MM.1S (cell line): ENCODE results near the gene SHC3.

Experiments used
- DNase-seq: peaks from one replicate; pipeline ENCODE4 v3.0.0-alpha.2; 2015
- H2AFZ ChIP-seq: fragments of 300-600 bp; sonication (generic); 2 replicates; pipeline ENCODE4 v1.6.0; 2016; ENCODE audit warnings: antibody characterized with exemption, low read length
- H3F3A ChIP-seq: fragments of 300-600 bp; sonication (generic); 2 replicates; pipeline ENCODE4 v1.6.1; 2016; ENCODE audit warnings: mild to moderate bottlenecking, antibody characterized with exemption, low read length, moderate library complexity, mixed read lengths; ENCODE audit not compliant: insufficient read depth
- H3K27ac ChIP-seq: fragments of 300-600 bp; sonication (generic); 2 replicates; pipeline ENCODE4 v1.5.1; 2016; ENCODE audit warnings: mild to moderate bottlenecking, low read length
- H3K27me3 ChIP-seq: fragments of 300-600 bp; sonication (generic); replicated peaks from 2 replicates; pipeline ENCODE4 v1.6.0; 2016; ENCODE audit warnings: low read length; ENCODE audit not compliant: insufficient read depth
- H3K36me3 ChIP-seq: fragments of 300-600 bp; sonication (generic); replicated peaks from 2 replicates; pipeline ENCODE4 v1.6.1; 2016; ENCODE audit warnings: mild to moderate bottlenecking, low read length, mixed read lengths; ENCODE audit not compliant: insufficient read depth
- H3K4me1 ChIP-seq: fragments of 300-600 bp; sonication (generic); 2 replicates; pipeline ENCODE4 v1.6.1; 2016; ENCODE audit warnings: low read length, mixed read lengths
- H3K4me2 ChIP-seq: fragments of 300-600 bp; sonication (generic); 2 replicates; pipeline ENCODE4 v1.6.0; 2016; ENCODE audit warnings: low read depth, low read length
- H3K4me3 ChIP-seq: fragments of 300-600 bp; sonication (generic); 2 replicates; pipeline ENCODE4 v1.5.1; 2016; ENCODE audit warnings: low read length, mixed read lengths
- H3K79me2 ChIP-seq: fragments of 300-600 bp; sonication (generic); 2 replicates; pipeline ENCODE4 v1.6.1; 2016; ENCODE audit warnings: mixed run types, low read length, mixed read lengths
- H3K9ac ChIP-seq: fragments of 300-600 bp; sonication (generic); 2 replicates; pipeline ENCODE4 v1.6.1; 2016; ENCODE audit warnings: low read length, mixed read lengths
- H3K9me2 ChIP-seq: fragments of 300-600 bp; sonication (generic); replicated peaks from 2 replicates; pipeline ENCODE4 v1.6.1; 2016; ENCODE audit warnings: mild to moderate bottlenecking, low read length, mixed read lengths; ENCODE audit not compliant: insufficient read depth
- H3K9me3 ChIP-seq: fragments of 300-600 bp; sonication (generic); replicated peaks from 2 replicates; pipeline ENCODE4 v1.6.1; 2016; ENCODE audit warnings: mild to moderate bottlenecking, low read length, mixed read lengths; ENCODE audit not compliant: insufficient read depth
- H4K20me1 ChIP-seq: fragments of 300-600 bp; sonication (generic); 2 replicates; pipeline ENCODE4 v1.6.1; 2016; ENCODE audit warnings: mild to moderate bottlenecking, low read length, moderate library complexity, mixed read lengths; ENCODE audit not compliant: insufficient read depth
- CTCF ChIP-seq: fragments of 300-600 bp; sonication (generic); IDR thresholded peaks from 2 replicates; pipeline ENCODE4 v1.5.1; 2016; ENCODE audit warnings: antibody characterized with exemption, low read length, mixed read lengths
- EZH2 ChIP-seq: fragments of 300-600 bp; sonication (generic); optimal IDR thresholded peaks from 2 replicates; pipeline ENCODE3; 2017; ENCODE audit warnings: low read depth, mild to moderate bottlenecking, antibody characterized with exemption, low read length, mixed read lengths
- EZH2phosphoT487 ChIP-seq: fragments of 300-600 bp; sonication (generic); IDR thresholded peaks from 2 replicates; pipeline ENCODE4 v1.6.1; 2018; ENCODE audit warnings: antibody characterized with exemption, low read length

SHC3 gene

GRCh38 chr9:89058906-89059305, 119.7 kb downstream of the SHC3 start:
- H3K9ac ChIP-seq: no peak overlapping the region
- no peak for TF ChIP-seq CTCF
- no peak for TF ChIP-seq EZH2phosphoT487
- no peak for TF ChIP-seq EZH2

GRCh38 chr9:89054865-89055495, 123.6 kb downstream of the SHC3 start:
- Histone ChIP-seq H4K20me1 (no peaks in the 10 kb centered on the region), H3K9me2 (no peaks in the 10 kb centered on the region), H3K4me2 (no peak overlapping the region), H3K9ac (no peak overlapping the region), H3K4me1 (no peaks in the 10 kb centered on the region), H3K27me3 (no peaks in the 10 kb centered on the region), H3K36me3 (no peaks in the 10 kb centered on the region), H3F3A (no peaks in the 10 kb centered on the region), H3K27ac (no peak overlapping the region), H3K79me2 (no peaks in the 10 kb centered on the region), H3K4me3 (no peak overlapping the region), H2AFZ (no peak overlapping the region), H3K9me3 (no peaks in the 10 kb centered on the region)
- TF ChIP-seq EZH2 (no peak), CTCF (no peak), EZH2phosphoT487 (no peak)
- DNase-seq: no peak

More at GRCh38 chr9:89058906-89059305, 119.7 kb downstream of the SHC3 start:
- Histone ChIP-seq H3K4me3 (no peak overlapping the region), H3K4me1 (no peaks in the 10 kb centered on the region), H3K9me2 (no peaks in the 10 kb centered on the region), H3F3A (no peaks in the 10 kb centered on the region), H3K4me2 (no peak overlapping the region), H3K79me2 (no peaks in the 10 kb centered on the region), H3K9me3 (no peaks in the 10 kb centered on the region), H3K27ac (no peak overlapping the region), H3K27me3 (no peaks in the 10 kb centered on the region), H3K36me3 (no peaks in the 10 kb centered on the region), H4K20me1 (no peaks in the 10 kb centered on the region), H2AFZ (no peak overlapping the region)
- DNase-seq: no peak

GRCh38 chr9:89053301-89053700, 125.3 kb downstream of the SHC3 start:
- Histone ChIP-seq H3K79me2 (no peaks in the 10 kb centered on the region), H3F3A (no peaks in the 10 kb centered on the region), H3K36me3 (no peaks in the 10 kb centered on the region), H3K4me3 (no peak overlapping the region), H2AFZ (no peak overlapping the region), H3K27me3 (no peaks in the 10 kb centered on the region), H3K27ac (no peak overlapping the region), H3K9me3 (no peaks in the 10 kb centered on the region), H3K4me2 (no peak overlapping the region), H3K4me1 (no peaks in the 10 kb centered on the region), H3K9ac (no peak overlapping the region), H3K9me2 (no peaks in the 10 kb centered on the region), H4K20me1 (no peaks in the 10 kb centered on the region)
- no peak for TF ChIP-seq EZH2
- no peak for TF ChIP-seq EZH2phosphoT487
- TF ChIP-seq CTCF: no peak
- DNase-seq: no peak
